Activated CD4-positive, alpha-beta T cell treated with anti-CD3 and anti-CD28 coated beads for 1 hour (primary cell): ENCODE measurements around the gene GLTPD2.
A peak's percentile ranks its signal among the peaks of the same experiment; 100 is the strongest.

ENCODE experiments used
- DNase-seq: peaks from one replicate; pipeline ENCODE4 v3.0.0-alpha.2; 2020

The GLTPD2 gene

DNA sequence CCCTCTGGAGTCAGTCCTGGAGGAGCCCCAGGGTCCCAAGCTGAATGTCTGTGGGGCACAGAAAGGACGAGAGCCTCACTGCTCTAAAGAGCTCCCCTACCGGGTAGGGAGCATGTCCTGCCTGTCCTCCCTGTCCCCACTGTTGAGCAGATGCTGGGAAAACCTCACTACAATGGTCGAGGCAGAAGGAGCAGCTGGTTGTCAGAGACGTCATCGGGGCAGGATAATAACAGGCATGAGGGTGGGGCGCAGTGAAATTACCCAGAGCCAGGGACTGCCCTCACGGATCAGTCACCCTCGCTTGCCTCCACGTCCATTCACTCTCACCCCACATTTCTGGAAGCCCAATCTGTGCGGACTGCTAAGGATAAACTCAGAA, 16.5 kb upstream of the GLTPD2 start:
- no peak for DNase-seq

DNA sequence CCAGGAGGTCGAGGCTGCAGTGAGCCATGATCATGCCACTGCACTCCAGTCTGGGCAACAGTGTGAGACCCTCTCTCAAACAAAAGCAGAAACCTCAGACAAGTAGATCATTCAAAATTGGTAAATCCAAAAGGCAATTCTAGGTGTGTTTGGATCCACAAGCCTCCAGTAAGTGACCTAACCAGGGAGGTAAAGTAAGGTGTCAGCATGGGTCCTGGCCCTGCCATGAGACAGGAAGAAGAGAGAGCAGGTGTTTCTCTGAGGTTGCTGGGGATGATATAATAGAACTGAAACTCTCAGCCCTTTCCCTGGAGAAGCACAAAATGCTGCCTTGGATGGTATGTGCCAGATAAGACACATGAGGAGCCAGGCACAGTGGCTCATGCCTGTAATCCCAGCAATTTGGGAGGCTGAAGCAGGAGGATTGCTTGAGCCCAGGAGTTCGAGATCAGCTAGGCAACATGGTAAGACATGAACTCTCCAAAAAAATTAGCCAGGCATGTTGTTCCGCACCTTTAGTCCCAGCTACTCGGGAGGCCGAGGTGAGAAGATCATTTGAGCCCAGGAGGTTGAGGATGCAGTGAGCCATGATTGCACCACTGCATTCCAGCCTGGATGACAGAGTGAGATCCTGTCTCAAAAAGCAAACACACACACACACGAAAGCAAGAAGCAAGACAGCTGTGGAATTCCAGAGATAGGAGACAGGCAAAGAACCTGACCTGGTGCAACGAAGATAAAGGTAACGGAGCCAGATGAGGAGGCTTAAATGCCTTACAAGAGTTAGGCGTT, 10.6 kb upstream of the GLTPD2 start:
- no peak for DNase-seq

DNA sequence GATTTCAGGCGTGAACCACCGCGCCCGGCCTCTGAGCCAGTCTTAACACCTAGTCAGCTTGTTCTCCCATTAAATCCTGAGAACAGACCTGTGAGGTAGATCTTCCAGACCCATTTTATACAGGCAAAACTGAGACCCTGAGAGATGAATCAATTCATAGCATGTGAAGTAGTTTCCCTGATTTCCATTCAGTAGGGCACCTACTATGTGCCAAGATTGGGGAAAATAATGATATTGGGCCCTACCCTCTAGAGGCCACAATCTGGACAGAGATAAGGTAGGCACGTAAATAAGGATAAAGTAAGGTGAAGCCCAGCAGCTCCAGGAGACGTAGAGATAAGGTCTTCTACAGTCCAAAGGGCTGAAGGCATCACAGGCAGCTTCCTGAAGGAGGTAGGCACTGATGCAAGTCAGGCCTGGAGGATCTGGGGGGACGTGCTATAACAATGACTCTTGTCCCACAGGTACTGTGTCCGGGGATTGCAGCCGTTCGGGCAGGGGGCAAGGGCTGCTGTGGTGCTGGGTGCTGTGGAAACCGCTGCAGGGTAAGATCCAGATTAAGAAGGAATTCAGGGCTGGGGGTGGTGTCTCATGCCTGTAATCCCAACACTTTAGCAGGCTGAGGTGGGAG, 8.3 kb upstream of the GLTPD2 start:
- no peak for DNase-seq

DNA sequence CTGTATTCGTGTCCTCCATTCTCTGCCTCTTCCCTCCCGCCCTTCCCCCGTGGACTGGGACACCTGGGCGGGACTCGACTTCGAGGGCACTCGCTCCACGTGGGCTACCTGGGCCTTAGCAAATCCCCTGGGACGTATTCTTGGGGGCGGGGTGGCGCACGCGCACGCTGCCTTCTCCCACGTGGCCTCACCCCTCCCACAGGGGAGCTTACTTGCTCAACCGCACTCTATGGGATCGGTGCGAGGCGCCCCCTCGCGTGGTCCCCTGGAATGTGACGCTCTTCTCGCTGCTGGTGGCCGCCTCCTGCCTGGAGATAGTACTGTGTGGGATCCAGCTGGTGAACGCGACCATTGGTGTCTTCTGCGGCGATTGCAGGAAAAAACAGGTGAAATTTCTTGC, 6.1 kb upstream of the GLTPD2 start:
- DNase-seq: no peak

DNA sequence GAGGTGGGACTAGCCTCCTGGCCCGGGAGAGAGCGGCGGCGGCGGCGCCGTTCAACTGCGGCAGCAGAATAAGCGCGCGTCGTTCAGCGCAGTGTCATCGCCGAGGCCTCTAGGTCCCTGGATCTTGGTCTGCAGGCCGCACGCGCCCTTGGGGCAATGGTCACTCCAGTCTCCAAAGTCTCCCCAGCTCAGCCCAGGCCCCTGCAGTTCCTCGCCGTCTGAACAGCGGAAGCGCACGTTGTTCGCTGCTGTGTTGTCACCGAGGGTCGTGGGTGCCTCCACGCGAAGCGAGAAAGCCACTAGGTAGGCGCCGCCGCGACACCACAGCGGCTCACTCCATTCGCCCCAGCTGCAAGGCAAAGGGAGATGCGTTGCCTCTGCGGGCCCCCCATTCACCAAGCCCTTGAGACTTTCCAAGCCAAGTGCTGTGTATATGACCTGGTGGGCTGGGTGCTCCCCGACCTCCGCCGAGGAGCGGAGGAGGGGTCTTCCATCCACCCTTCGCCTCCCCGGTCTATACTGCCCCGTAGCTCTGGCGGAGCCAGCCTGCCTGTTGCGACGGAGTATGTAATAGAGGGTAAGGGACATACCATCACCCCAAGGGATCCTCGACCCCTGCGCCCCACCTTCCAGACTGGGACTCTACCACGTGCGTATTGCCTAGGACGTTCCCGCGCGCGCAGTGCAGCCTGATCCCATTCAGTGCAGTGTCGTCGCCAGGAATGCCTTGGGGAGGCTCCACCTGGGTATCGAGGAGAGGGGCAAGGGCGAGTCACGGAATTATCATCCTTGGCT, 3.3 kb upstream of the GLTPD2 start:
- no peak for DNase-seq

DNA sequence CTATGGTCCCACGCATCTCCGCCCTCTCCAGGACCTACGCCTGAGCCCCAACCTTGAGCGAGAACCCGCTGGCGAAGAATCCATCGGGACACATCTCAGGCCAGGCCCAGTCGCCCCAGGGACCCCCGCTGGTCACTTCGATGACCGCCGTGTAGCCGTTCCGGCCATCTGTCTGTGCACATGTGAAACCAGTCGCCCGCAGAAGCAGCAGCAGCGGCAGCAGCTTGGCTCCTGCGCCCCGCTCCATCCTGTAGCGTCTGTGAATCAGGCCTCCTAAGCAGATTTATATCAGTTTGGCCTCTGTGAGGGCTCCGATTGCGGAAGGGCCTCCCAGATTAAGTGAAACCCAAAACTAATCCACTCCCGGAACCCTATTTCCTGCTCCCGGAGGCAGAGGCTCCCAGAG, 2.7 kb upstream of the GLTPD2 start, which contains the start of gene VMO1:
VMO1 (minus strand) TSS at position 259 of the 406 bp plus-strand sequence; CDS start at position 247, 12 bp downstream.
- DNase-seq: no peak

DNA sequence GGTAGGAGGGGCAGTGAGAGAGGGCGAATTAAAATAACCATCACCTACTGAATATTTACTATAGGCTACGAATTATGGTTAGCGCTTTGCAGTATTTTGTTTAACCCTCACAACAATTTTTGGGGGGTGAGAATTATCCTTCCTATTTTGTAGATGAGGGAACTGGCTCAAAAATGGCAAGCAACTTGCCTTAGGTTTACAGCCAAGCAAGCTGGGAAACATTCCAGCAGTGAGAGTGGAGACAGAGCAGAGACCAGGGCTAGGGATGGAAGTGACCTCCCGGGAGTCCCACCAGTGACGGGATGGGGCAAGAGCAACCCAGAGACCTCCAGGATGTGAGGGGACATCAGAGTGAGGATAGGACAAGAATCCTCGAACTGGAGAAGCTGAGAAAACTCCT, 2.2 kb upstream of the GLTPD2 start:
- DNase-seq: no peak

DNA sequence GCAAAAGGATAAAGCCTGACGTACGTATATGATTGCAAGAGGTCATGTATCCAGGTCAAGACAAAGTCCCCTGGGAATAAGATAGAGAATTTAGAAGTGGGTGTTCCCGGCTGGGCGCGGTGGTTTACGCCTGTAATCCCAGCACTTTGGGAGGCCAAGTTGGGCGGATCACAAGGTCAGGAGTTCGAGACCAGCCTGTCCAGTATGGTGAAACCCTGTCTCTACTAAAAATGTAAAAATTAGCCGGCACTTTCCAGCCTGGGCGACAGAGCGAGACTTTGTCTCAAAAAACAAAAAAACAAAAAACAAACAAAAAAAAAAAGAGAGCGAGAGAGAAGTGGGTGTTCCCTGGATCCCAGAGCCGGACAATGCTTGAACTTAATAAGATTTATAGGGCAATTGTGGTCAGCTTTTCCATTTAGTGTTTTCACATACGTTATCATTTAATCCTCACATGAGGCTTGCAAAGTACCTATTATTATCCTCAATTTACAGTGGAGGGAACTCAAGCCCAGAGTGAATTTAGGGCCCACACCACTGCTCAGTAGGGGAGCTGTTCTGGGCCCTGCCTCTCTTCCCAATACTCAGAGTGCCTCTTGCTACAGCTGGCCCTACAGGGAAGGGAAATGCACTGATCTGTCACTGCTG, 481 bp upstream of the GLTPD2 start:
- no peak for DNase-seq

DNA sequence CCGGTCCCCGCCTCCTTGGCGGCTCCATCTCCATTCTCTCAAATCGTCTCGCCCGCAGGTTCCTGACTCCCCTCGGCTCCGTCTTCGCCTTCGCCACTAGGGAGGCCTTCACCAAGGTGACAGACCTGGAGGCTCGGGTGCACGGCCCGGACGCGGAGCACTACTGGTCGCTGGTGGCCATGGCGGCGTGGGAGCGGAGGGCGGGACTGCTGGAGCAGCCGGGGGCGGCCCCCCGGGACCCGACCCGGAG, 862 bp downstream of the GLTPD2 start:
- DNase-seq: no peak

DNA sequence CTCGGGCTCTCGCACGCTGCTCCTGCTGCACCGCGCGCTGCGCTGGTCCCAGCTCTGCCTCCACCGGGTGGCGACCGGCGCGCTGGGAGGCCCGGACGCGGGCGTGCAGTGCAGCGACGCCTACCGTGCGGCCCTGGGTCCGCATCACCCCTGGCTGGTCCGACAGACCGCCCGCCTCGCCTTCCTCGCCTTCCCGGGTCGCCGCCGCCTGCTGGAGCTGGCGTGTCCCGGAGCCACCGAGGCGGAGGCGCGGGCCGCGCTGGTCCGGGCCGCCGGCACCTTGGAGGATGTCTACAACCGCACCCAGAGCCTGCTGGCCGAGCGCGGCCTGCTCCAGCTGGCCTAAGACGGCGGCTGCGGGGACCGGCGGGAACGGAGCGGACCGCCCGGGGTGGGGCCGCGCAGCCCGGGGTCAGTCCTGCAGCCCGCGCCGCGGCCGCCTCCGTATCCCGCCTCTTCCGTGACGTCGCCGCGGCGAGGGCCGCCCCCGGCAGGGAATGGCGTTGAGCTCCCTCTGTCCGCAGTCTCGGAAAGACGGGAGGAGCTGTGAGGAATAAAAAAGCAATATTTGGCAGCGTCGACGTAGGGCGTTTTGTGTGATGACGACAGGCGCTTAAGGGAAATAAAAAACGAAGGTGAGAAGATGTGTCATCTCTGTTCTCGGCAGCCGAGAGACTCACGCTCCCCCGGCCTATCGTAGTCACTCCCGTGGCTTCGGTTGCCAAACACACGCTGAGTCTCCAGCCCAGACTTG, 1.4 kb downstream of the GLTPD2 start:
- DNase-seq: peak; percentile 71

DNA sequence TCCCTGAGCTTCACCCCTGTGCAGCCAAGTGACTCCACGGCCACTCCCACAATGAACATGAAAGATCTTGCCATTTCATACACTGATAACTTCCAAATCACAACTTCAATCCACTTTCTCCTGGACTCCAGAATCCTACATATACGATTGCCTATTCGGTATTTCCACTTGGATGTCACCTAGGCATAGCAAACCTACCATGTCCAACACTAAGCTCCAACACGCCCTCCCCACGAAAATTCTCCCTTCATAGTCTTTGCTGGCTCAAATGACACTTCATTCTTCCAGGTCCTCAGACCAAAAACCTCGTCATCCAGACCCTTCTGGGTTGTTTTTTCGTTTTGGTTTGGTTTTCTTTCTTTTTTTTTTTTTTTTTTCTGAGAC, 1.9 kb downstream of the GLTPD2 start:
- no peak for DNase-seq

DNA sequence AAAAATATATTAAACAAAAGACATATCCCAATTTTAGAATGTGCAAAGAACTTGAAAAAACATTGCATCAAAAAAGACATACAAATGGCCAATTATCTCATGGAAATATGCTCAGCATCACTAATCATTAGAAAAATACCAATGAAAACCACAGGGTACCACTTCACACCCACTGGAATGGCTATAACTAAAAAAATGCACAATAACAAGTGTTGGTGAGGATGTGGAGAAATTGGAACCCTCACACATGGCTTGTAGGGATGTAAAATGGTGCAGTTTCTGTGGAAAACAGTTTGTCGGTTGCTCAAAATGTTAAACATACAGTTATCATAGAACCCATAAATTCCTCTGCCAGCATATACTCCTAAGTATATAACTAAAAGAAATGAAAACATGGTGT, 6.4 kb downstream of the GLTPD2 start:
- no peak for DNase-seq

DNA sequence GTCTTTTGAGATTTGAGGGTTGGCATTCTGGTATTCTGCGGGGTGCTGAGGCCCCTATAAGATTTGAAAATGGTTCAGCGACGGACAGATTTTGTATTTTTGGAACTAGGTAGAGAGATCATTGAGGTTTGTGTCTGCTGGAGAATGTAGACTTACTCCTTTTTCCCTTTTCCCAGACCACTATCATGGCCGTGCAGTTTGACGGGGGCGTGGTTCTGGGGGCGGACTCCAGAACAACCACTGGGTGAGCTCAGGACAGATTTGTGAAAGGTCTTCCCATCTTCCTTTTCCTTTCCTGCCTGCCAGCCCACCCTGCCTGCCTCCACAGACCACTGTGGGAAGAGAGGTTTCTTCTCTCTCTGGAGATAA, 7.8 kb downstream of the GLTPD2 start:
- DNase-seq: no peak

DNA sequence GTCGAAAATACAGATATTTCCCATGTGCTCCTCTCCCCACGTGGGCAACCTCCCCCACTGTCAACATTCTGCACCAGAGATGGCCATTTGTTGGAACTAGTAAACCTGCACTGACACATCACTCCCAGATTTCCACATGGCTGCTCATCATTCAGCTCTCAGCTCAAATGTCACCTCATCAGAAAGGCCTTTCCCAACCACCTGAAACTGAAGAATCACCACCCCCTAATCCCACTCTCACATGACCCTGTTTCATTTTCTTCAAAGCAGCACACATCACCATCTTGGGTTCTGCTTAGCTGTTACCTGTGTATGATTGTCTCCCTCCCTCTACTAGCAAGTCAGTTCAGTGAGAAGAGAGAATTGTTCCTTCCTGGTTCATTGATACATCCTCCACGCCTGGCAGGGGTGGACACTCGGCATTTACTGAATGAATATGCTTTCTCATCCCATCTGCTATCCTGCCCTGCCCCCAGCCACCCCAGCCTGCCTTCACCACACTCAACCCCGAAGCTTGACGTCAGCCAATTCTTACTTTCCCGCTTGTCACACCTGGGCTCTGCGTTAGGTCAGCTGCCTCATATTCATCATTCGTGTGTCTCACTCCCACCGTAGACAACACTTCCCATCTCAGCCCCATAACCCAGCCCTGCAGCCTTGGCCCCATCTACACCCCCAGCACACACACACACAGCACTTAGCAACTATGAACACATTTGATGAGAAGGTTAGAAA, 11.9 kb downstream of the GLTPD2 start:
- no peak for DNase-seq

DNA sequence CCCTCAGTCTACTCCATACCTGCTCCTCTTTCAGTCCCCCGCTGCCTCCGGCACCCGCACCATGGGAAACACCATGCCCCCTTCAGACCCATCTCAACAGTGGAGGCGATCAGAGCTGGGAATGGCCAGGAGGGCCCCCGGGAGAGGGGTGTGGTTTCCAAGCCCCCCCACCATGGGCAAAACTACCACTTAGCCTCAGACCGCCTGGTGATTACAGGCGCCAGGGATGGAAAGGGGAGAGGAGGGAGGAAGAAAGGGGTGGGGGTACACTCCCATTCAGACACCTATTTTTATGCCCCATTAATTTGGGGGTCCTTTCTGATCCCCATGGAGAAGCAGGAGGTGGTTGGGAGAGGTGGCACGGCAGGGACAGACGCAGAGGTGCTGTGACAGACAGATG, 13.5 kb downstream of the GLTPD2 start, which contains the start of gene C17orf114:
C17orf114 (minus strand) TSS at position 101 of the 400 bp plus-strand sequence.
- no peak for DNase-seq

DNA sequence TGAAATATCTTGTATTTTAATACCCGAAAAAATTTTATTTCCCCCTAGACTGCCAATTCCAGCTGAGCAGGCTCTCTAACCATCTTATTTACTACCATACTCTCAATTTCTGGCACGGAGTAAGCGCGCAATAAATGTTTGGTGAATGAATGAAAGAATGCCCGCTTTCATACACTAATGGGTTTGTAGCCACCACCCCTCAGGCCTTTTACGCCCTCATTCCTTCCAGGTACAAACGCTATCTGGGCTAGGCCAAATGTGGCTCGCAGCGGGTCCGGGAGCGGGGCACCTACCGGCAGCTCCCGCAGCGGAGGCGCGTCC, 17.7 kb downstream of the GLTPD2 start:
- no peak for DNase-seq

DNA sequence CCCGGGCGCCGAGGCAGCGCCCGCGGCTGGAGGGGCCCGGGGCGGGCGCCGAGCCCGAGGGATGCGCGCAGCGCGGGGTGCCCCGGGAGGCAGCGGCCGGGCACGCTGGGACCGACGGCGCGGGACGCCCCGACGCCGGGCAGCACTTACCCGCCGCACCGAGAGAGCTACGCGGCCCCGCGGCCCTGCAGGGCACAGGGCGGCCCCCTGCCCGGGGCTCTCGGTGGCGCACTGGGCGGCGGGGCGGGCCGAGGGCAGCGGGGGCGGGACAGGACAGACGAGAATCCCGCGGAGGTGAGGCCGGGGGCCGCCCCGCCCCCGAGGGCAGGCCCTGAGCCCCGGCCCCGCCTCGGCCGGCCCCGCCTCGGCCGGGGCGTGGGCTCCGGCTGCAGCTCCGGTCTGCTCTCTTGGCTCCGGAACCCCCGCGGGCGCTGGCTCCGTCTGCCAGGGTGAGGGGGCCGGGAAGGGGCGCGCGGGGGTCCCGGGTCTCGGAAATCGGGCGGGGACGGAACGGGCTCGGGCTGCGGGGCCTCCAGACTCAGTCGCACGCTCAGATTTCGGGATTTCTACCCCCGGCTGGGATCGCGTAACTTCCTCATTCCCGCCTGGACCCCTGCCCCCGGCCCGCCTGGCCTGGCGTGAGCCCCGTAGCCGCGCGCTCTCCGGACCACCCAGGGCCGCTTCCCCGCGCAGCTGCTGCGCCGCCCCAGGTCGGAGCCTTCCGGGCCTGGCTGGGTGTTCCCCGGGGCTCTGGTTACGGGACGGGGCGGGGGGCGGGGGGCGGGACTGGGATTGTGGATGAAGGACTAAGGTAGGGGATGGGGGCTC, 18.2 kb downstream of the GLTPD2 start, which contains the start of gene PLD2:
PLD2 (plus strand) TSS at position 376 of the 828 bp plus-strand sequence. CDS start 621 bp downstream, outside the sequence.
- peak; percentile 75 for DNase-seq

DNA sequence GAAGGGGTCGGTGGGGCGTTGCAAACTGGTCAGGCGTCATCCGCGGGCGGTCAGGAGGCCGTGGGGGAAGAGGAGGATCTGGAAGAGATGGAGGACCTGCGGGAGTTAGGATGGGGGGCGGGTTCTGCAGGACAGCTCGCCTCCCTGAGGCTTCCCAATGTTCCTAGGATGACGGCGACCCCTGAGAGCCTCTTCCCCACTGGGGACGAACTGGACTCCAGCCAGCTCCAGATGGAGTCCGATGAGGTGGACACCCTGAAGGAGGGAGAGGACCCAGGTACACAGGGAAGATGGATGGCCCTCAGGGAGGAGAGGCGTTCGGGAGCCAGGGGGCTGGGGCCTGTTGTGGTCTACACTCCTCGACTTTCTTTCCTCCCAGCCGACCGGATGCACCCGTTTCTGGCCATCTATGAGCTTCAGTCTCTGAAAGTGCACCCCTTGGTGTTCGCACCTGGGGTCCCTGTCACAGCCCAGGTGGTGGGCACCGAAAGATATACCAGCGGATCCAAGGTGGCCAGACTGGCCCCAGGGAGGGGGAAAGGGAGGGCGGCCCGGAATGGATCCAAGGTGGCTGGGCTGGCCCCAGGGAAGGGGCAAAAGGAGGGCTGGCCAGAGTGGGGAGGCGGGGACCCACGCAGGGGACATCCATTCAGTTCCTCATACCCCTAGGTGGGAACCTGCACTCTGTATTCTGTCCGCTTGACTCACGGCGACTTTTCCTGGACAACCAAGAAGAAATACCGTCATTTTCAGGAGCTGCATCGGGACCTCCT, 19.0 kb downstream of the GLTPD2 start:
- DNase-seq: no peak

DNA sequence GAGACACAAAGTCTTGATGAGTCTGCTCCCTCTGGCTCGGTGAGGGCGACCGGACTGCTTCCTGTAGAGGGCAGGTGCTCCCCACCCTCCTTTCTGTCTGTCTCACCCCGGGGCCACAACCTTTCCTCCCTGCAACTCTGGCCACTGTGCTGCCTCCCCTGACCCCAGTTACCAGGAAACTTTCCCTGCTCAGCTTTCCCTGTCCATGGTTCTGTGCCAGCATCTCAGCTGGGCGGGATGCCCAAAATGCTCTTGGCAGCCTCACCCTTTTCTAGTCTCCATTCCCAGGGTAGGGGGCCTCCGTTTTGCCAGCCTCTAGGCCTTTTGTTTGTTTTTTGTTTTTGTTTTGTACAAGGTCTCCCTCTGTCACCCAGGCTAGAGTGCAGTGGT, 19.6 kb downstream of the GLTPD2 start:
- no peak for DNase-seq

DNA sequence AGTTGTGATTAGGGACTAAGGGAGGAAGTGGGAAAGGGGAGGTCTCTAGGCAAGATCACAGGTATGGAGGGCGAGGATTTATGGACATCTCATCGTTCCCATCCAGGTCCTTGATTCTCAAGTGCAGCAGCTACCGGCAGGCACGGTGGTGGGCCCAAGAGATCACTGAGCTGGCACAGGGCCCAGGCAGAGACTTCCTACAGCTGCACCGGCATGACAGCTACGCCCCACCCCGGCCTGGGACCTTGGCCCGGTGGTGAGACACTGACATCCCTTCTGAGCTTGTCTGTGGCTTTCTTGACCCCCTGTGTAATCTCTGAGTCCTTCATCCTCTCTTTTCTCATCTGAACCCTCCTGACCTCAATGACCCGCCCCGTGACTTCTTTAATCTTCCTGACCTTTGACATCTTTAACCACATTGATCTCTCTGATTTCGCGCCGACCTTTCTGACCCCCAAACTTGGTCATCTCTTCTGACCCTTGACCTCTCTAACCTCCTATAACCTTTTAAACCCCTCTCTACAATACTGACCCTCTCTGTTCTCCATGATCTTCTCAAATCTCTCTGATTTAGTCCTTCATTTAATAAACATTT, 22.0 kb downstream of the GLTPD2 start:
- DNase-seq: no peak
